Mesendoderm (in vitro differentiated cells): ENCODE measurements around the gene ALDOC.

Source experiments
- DNase-seq: peaks from one replicate; pipeline ENCODE4 v3.0.0; 2013
- H2AK5ac ChIP-seq: 2 replicates; pipeline ENCODE4 v1.6.1; 2013; ENCODE audit warnings: low read length, inconsistent platforms
- H2BK120ac ChIP-seq: 2 replicates; pipeline ENCODE4 v1.6.1; 2013; ENCODE audit warnings: low read depth, mild to moderate bottlenecking, low read length, moderate library complexity, mixed read lengths
- H2BK15ac ChIP-seq: replicated peaks from 2 replicates; pipeline ENCODE4 v1.6.1; 2013; ENCODE audit warnings: low read depth, mild to moderate bottlenecking, moderate library complexity
- H2BK5ac ChIP-seq: 2 replicates; pipeline ENCODE4 v1.6.1; 2013; ENCODE audit warnings: low read length, inconsistent platforms
- H3K18ac ChIP-seq: 2 replicates; pipeline ENCODE4 v1.6.1; 2013; ENCODE audit warnings: mild to moderate bottlenecking, low read length, mixed read lengths
- H3K23ac ChIP-seq: one replicate; pipeline ENCODE4 v1.6.1; 2013; ENCODE audit warnings: low read length
- H3K27ac ChIP-seq: 2 replicates; pipeline ENCODE4 v1.5.1; 2013; ENCODE audit warnings: low read depth, mild to moderate bottlenecking, inconsistent platforms, low read length, moderate library complexity
- H3K27me3 ChIP-seq: 2 replicates; pipeline ENCODE4 v1.6.1; 2013; ENCODE audit warnings: low read length, control low read depth, mild to moderate bottlenecking, inconsistent platforms; ENCODE audit not compliant: insufficient read depth, poor library complexity
- H3K36me3 ChIP-seq: 2 replicates; pipeline ENCODE4 v1.6.1; 2013; ENCODE audit warnings: low read length, inconsistent platforms; ENCODE audit not compliant: control insufficient read depth, insufficient read depth
- H3K4ac ChIP-seq: one replicate; pipeline ENCODE4 v1.6.1; 2013; ENCODE audit warnings: low read depth, mild to moderate bottlenecking, low read length, moderate library complexity
- H3K4me1 ChIP-seq: 2 replicates; pipeline ENCODE4 v1.6.1; 2013; ENCODE audit warnings: low read depth, low read length, inconsistent platforms; ENCODE audit not compliant: control insufficient read depth
- H3K4me2 ChIP-seq: 2 replicates; pipeline ENCODE4 v1.6.1; 2013; ENCODE audit warnings: low read length
- H3K4me3 ChIP-seq: 2 replicates; pipeline ENCODE4 v1.5.1; 2013; ENCODE audit warnings: mild to moderate bottlenecking, low read length
- H3K56ac ChIP-seq: one replicate; pipeline ENCODE4 v1.6.1; 2013; ENCODE audit warnings: low read length
- H3K79me1 ChIP-seq: 2 replicates; pipeline ENCODE4 v1.6.1; 2013; ENCODE audit warnings: low read length, inconsistent platforms
- H3K79me2 ChIP-seq: 2 replicates; pipeline ENCODE4 v1.6.1; 2013; ENCODE audit warnings: mild to moderate bottlenecking, low read length; ENCODE audit not compliant: control insufficient read depth, insufficient read depth
- H3K9ac ChIP-seq: 2 replicates; pipeline ENCODE4 v1.6.1; 2013; ENCODE audit warnings: low read length, inconsistent platforms
- H4K5ac ChIP-seq: one replicate; pipeline ENCODE4 v1.6.1; 2013; ENCODE audit warnings: low read length
- H4K8ac ChIP-seq: one replicate; pipeline ENCODE4 v1.6.1; 2013; ENCODE audit warnings: low read depth, mild to moderate bottlenecking, control low read depth, low read length, moderate library complexity
- WGBS: extraction: QIAGEN DNeasy Blood & Tissue Kit; methylation state at CpG from one replicate; pipeline ENCODE4 v1.1.7; 2013; ENCODE audit warnings: low lambda C conversion rate, missing lambda C conversion rate; ENCODE audit not compliant: insufficient coverage; ENCODE audit errors: extremely low coverage; 5-methylcytosine and 5-hydroxymethylcytosine counted together

ALDOC gene

DNA sequence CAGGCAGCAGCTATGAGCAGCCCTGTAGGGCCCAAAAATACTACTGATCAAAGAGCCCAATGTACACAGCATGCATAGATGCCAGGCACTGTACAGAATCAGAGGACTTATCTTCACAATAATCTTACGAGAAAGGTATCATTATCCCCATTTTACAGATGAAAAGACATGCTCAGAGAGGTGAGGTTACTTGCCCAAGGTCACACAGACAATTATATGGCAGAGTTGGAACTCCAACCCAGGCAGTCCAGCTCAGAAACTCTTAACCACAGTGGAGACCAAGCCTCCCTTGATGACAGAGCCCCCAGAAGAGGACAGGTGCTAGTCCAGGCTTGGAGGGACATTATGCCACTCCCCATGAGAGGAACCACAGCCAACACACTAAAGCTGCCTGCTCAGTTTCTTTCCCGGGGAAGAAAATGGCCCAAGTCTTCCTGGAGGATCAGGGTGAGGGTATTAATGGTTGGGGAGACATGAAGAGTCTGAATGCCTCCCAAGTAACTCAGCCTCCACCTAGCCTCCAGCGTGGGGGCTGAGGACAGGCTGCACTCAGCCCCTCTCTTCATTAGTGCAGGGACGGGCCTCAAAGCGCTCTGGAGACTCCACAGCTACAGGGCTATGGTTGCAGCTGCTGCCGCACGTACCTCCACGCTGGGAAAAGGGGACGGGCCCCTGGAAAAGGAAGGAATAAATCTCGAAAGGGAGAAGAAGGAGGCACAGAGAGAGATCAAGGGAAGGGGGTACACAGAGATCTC, 25.1 kb downstream of the ALDOC start:
- H3K27ac ChIP-seq, result no peak overlapping the region
- H3K79me2 ChIP-seq, result no peaks in the 10 kb centered on the region
- peak overlapping the region; percentile 91 for H3K56ac ChIP-seq
- H3K4me3 ChIP-seq, result peak overlapping the region; percentile 61
- peaks cover 3% of the 10 kb centered on the region for H3K36me3 ChIP-seq
- peak overlapping the region; percentile 53 for H3K4me2 ChIP-seq
- H2BK5ac ChIP-seq, result no peak overlapping the region
- WGBS, result no CpG with 5 or more reads among the region's 10 CpGs
- peak overlapping the region; percentile 61 for H3K18ac ChIP-seq
- peaks cover 6% of the 10 kb centered on the region for H3K79me1 ChIP-seq
- peak overlapping the region; percentile 85 for H3K9ac ChIP-seq
- H3K4me1 ChIP-seq, result peaks cover 6% of the 10 kb centered on the region
- DNase-seq, result no peak
- H2BK120ac ChIP-seq, result no peak overlapping the region
- no peaks in the 10 kb centered on the region for H3K27me3 ChIP-seq
- no peak overlapping the region for H4K5ac ChIP-seq
- H2AK5ac ChIP-seq, result no peak overlapping the region
- H2BK15ac ChIP-seq, result no peak overlapping the region
- H3K4ac ChIP-seq, result no peak overlapping the region
- no peak overlapping the region for H4K8ac ChIP-seq
- no peak overlapping the region for H3K23ac ChIP-seq

DNA sequence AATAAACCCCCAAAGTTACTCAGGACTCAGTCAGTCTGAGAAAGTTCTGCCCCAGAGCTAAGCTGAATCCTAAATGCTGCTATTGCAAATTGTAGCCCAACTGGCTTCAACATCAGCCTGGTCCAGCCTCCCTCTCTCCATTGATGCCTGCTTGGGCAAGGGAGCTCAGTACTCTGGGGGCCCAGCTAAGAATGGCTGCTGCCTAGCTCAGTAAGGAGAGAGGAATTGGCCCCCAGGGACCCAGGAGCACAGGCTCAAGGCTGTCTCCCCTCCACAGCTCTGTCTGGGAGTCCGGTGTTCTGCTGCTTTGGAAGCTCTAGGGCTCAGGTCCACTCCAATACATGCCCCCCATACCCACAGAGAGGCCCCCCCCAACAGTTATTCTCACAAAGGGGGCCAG, 25.8 kb downstream of the ALDOC start:
- peaks cover 6% of the 10 kb centered on the region for H3K79me1 ChIP-seq
- peaks cover 2% of the 10 kb centered on the region for H3K36me3 ChIP-seq
- no peak overlapping the region for H3K23ac ChIP-seq
- no peak overlapping the region for H3K18ac ChIP-seq
- H3K79me2 ChIP-seq, result no peaks in the 10 kb centered on the region
- H3K56ac ChIP-seq, result no peak overlapping the region
- H3K4me3 ChIP-seq, result no peak overlapping the region
- no peak overlapping the region for H3K9ac ChIP-seq
- no peak for DNase-seq
- H3K4ac ChIP-seq, result no peak overlapping the region
- H2AK5ac ChIP-seq, result no peak overlapping the region
- H2BK120ac ChIP-seq, result no peak overlapping the region
- H2BK15ac ChIP-seq, result no peak overlapping the region
- no peak overlapping the region for H4K5ac ChIP-seq
- peaks cover 6% of the 10 kb centered on the region for H3K4me1 ChIP-seq
- no peak overlapping the region for H3K27ac ChIP-seq
- no peaks in the 10 kb centered on the region for H3K27me3 ChIP-seq
- no peak overlapping the region for H2BK5ac ChIP-seq
- no peak overlapping the region for H4K8ac ChIP-seq
- no peak overlapping the region for H3K4me2 ChIP-seq
- WGBS, result no CpG with 5 or more reads among the region's 1 CpG

- DNase-seq, result no peak
Observed at GRCh38 chr17:28549236-28550132, 27.2 kb downstream of the ALDOC start.

DNA sequence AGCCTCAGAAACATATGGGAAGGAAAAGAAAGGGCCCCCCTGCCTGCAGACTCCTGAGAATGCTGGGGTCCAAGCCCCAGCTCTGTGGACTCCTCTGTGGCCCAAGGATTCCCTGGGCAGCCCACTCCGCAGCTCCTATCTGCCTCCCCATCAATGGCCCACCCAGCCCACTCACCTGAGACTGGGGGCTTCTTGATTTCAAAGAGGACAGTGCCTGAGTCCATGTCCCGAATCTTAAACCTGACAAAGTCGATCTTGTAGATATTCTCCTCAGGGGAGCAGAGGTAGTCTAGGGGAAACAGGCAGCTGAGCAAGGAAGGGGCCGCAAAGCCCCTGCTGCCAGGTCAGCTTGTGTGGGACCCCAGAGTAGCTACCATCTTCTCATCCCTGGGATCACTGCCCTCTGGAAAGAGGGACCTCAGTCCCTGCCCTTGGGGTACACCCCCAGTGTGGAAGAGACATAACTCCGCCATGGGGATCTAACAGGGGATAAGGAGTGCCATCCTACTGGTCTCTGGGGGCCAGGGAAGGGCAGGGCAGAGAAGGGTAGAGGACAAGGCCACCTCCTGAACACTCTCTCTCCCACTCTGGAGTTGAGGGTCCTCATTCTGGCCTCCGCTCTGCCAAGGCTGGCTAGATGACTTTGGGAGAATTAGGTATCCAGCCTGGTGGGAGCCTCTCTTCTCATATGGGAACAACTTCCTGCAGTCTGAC, 28.1 kb downstream of the ALDOC start:
- DNase-seq, result no peak
- Histone ChIP-seq H3K18ac (no peak overlapping the region), H3K36me3 (no peaks in the 10 kb centered on the region), H3K79me2 (no peaks in the 10 kb centered on the region), H3K9ac (no peak overlapping the region), H3K27ac (no peak overlapping the region), H4K5ac (no peak overlapping the region), H3K23ac (no peak overlapping the region), H4K8ac (no peak overlapping the region), H2BK120ac (no peak overlapping the region), H3K56ac (no peak overlapping the region), H3K27me3 (no peaks in the 10 kb centered on the region), H2AK5ac (no peak overlapping the region), H3K4ac (no peak overlapping the region), H3K4me1 (peaks cover 6% of the 10 kb centered on the region), H2BK15ac (no peak overlapping the region), H3K79me1 (peaks cover 6% of the 10 kb centered on the region), H3K4me3 (no peak overlapping the region), H2BK5ac (no peak overlapping the region), H3K4me2 (no peak overlapping the region)
- WGBS, result no CpG with 5 or more reads among the region's 6 CpGs

More at GRCh38 chr17:28549236-28550132, 27.2 kb downstream of the ALDOC start:
- Histone ChIP-seq H3K56ac (no peak overlapping the region), H4K5ac (no peak overlapping the region), H2AK5ac (no peak overlapping the region), H3K79me2 (no peaks in the 10 kb centered on the region), H3K79me1 (peaks cover 6% of the 10 kb centered on the region), H3K4me2 (no peak overlapping the region), H2BK5ac (no peak overlapping the region), H4K8ac (no peak overlapping the region), H3K9ac (no peak overlapping the region), H3K18ac (no peak overlapping the region), H3K36me3 (peaks cover 2% of the 10 kb centered on the region), H3K23ac (no peak overlapping the region), H3K27ac (no peak overlapping the region), H2BK120ac (no peak overlapping the region), H3K4me3 (no peak overlapping the region), H3K27me3 (no peaks in the 10 kb centered on the region), H3K4ac (no peak overlapping the region), H3K4me1 (peaks cover 6% of the 10 kb centered on the region), H2BK15ac (no peak overlapping the region)
- no CpG with 5 or more reads among the region's 3 CpGs for WGBS

DNA sequence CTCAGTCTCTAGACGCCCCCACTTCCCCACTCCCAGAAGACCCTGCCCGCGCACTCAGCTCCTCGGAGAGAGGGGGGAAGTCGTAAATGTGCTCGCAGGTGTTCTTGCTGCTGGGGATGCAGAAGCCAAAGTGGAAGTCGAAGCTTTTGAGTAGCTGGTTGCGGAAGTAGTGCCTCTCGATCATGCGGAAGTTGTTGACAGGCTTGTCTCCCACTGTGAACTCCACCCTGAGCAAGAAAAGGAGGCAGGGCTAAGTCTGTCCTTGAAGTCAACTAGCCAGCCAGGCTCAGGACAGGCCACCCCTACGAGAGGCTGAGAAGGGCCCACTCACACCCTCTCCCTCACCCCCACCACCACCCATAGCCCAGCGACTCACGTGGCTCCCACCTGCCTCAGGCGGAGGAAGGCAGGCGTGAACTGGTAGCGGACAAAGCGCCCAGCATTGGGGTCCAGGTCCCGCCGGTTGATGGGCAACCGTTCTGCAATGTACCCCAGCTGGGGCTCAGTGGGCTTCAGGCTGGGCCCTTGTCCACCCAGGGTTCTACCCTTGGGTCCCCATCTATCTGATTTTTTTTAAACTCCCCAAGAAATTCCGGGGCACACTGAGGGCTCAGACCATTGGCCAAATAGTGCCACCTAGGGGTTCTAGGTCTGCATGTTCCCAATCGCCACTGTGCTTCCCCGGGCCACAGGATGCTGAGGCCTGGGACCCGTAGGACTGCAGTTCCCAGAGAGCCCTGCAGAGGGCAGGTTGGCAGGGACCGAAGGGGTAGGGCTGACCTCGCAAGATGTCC, 28.9 kb downstream of the ALDOC start:
- Histone ChIP-seq H3K18ac (no peak overlapping the region), H3K27me3 (no peaks in the 10 kb centered on the region), H3K9ac (no peak overlapping the region), H3K4me3 (no peak overlapping the region), H3K79me1 (peaks cover 6% of the 10 kb centered on the region), H3K23ac (no peak overlapping the region), H4K8ac (no peak overlapping the region), H4K5ac (no peak overlapping the region), H3K36me3 (no peaks in the 10 kb centered on the region), H3K4me1 (peaks cover 6% of the 10 kb centered on the region), H3K4me2 (no peak overlapping the region), H3K56ac (peak overlapping the region; percentile 20), H3K27ac (no peak overlapping the region), H3K4ac (no peak overlapping the region), H3K79me2 (no peaks in the 10 kb centered on the region), H2BK5ac (no peak overlapping the region), H2BK120ac (no peak overlapping the region), H2AK5ac (no peak overlapping the region), H2BK15ac (no peak overlapping the region)
- WGBS, result no CpG with 5 or more reads among the region's 26 CpGs
- peak; percentile 84 for DNase-seq
